SU-DHL-6 (cell line): ENCODE results near the gene CYB561D1.

Experiments used
- EZH2phosphoT487 ChIP-seq: fragments of 200-600 bp; sonication (generic), shearing (Covaris generic); conservative IDR thresholded peaks from 2 replicates; pipeline ENCODE4 v1.6.1; 2018; ENCODE audit warnings: mild to moderate bottlenecking, antibody characterized with exemption, low read length, moderate library complexity, mixed read lengths
- TF ChIP-seq, protein P1 (sequence below): fragments of 200-600 bp; sonication (generic); IDR thresholded peaks from one replicate; pipeline ENCODE4 v1.5.1; 2017; ENCODE audit warnings: antibody characterized with exemption, mild to moderate bottlenecking, low read length, moderate library complexity; ENCODE audit not compliant: insufficient read depth, poor library complexity, severe bottlenecking

DNA sequence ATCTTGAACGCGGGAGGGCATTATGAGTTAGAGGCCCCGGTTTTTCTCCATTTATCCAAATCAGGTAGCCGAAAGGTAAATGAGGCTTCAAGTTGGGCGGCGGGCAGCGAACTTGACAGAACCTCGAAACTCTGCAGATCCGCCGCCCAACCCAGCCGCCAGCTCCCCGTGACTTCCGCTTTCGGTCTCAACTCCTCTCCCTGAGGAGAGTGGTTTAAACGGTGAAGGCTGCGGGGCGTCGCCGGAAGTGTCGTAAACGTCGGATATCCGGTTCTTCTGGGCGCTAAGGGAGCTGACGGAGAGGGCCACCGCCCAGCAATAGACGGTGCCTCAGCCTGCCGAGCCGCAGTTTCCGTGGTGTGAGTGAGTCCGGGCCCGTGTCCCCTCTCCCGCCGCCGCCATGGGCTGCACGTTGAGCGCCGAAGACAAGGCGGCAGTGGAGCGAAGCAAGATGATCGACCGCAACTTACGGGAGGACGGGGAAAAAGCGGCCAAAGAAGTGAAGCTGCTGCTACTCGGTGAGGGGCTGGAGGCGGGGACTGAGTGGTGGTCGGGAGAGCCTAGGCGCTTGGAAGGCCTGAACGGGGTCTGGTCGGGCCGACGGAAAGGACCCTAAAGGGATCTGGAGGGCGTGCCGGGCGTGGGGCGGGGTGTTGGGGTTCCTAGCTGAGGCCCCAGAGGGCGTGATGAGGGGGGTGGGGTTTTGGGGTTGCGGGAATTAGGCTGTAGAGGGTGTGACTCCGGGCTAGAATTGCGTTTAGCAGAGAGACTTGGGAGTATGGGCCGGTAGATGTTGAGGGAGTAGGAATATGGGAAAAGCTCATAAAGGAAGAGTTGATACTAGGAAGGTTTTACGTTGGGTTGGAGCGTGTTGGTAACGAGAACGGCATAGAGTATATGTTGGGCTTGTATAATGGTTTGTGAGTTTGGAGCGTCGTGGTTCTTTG is 54.7 kb downstream of the CYB561D1 start, which contains the start of gene GNAI3:
- TF ChIP-seq, protein P1, sequence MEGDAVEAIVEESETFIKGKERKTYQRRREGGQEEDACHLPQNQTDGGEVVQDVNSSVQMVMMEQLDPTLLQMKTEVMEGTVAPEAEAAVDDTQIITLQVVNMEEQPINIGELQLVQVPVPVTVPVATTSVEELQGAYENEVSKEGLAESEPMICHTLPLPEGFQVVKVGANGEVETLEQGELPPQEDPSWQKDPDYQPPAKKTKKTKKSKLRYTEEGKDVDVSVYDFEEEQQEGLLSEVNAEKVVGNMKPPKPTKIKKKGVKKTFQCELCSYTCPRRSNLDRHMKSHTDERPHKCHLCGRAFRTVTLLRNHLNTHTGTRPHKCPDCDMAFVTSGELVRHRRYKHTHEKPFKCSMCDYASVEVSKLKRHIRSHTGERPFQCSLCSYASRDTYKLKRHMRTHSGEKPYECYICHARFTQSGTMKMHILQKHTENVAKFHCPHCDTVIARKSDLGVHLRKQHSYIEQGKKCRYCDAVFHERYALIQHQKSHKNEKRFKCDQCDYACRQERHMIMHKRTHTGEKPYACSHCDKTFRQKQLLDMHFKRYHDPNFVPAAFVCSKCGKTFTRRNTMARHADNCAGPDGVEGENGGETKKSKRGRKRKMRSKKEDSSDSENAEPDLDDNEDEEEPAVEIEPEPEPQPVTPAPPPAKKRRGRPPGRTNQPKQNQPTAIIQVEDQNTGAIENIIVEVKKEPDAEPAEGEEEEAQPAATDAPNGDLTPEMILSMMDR, result no peak
- no peak for TF ChIP-seq EZH2phosphoT487
